RWPE2 (cell line): Measurements from ENCODE around the gene SLC15A2.

Source experiments
- ATAC-seq: fragments of 200-7000 bp; cut with Tn5 transposase; 3 replicates; pipeline ENCODE4 v1.9.1; 2021; ENCODE audit warnings: low read depth
- DNase-seq: peaks from one replicate; pipeline ENCODE4 v3.0.0-alpha.2; 2020; ENCODE audit warnings: low spot score
- H3K27ac ChIP-seq: fragments of 450-650 bp; 2 replicates; pipeline ENCODE4 v1.5.1; 2017; ENCODE audit warnings: mild to moderate bottlenecking; ENCODE audit not compliant: poor library complexity, severe bottlenecking
- H3K27me3 ChIP-seq: fragments of 250-450 bp; sonication (Bioruptor Pico); 2 replicates; pipeline ENCODE4 v1.5.1; 2021; ENCODE audit warnings: mild to moderate bottlenecking, moderate library complexity; ENCODE audit not compliant: insufficient read depth, poor library complexity, severe bottlenecking
- H3K36me3 ChIP-seq: fragments of 250-450 bp; sonication (Bioruptor Pico); 2 replicates; pipeline ENCODE4 v1.5.1; 2020; ENCODE audit warnings: low read depth, mild to moderate bottlenecking, moderate library complexity
- H3K4me1 ChIP-seq: fragments of 250-450 bp; sonication (Bioruptor Pico); 2 replicates; pipeline ENCODE4 v1.5.1; 2021; ENCODE audit warnings: mild to moderate bottlenecking, moderate library complexity; ENCODE audit not compliant: insufficient read depth, poor library complexity, severe bottlenecking
- H3K4me3 ChIP-seq: fragments of 250-450 bp; sonication (Bioruptor Pico); 2 replicates; pipeline ENCODE4 v1.5.1; 2021; ENCODE audit warnings: mild to moderate bottlenecking, moderate library complexity; ENCODE audit not compliant: severe bottlenecking
- H3K9me3 ChIP-seq: fragments of 250-450 bp; sonication (Bioruptor Pico); 2 replicates; pipeline ENCODE4 v1.5.1; 2021; ENCODE audit warnings: mild to moderate bottlenecking, moderate library complexity; ENCODE audit not compliant: severe bottlenecking
- CTCF ChIP-seq: fragments of 450-650 bp; IDR thresholded peaks from one replicate; pipeline ENCODE4 v1.5.1; 2017; ENCODE audit warnings: mild to moderate bottlenecking, moderate library complexity; ENCODE audit not compliant: poor library complexity, severe bottlenecking

Gene SLC15A2

GRCh38 chr3:121883507-121883906 is 10.7 kb upstream of the SLC15A2 start:
- Histone ChIP-seq H3K27me3 (no peaks in the 10 kb centered on the region), H3K4me1 (no peaks in the 10 kb centered on the region), H3K9me3 (no peaks in the 10 kb centered on the region), H3K4me3 (no peak overlapping the region), H3K27ac (no peak overlapping the region), H3K36me3 (no peaks in the 10 kb centered on the region)
- DNase-seq = no peak
- peak; percentile 65 for TF ChIP-seq CTCF
- peak; percentile 66 for ATAC-seq

- Histone ChIP-seq H3K9me3 (no peaks in the 10 kb centered on the region), H3K4me3 (no peak overlapping the region), H3K36me3 (no peaks in the 10 kb centered on the region), H3K4me1 (no peaks in the 10 kb centered on the region), H3K27ac (no peak overlapping the region), H3K27me3 (no peaks in the 10 kb centered on the region)
- ATAC-seq (no peak), DNase-seq (no peak)
- no peak for TF ChIP-seq CTCF
Measured at GRCh38 chr3:121885386-121885785, 8.8 kb upstream of the SLC15A2 start.

GRCh38 chr3:121895121-121895520 is 920 bp downstream of the SLC15A2 start:
- H3K4me1 ChIP-seq = no peaks in the 10 kb centered on the region
- no peaks in the 10 kb centered on the region for H3K9me3 ChIP-seq
- DNase-seq (no peak), ATAC-seq (no peak)
- H3K4me3 ChIP-seq = no peak overlapping the region
- no peak for TF ChIP-seq CTCF
- H3K36me3 ChIP-seq = no peaks in the 10 kb centered on the region
- no peak overlapping the region for H3K27ac ChIP-seq
- H3K27me3 ChIP-seq = no peaks in the 10 kb centered on the region

- Histone ChIP-seq H3K9me3 (no peaks in the 10 kb centered on the region), H3K36me3 (no peaks in the 10 kb centered on the region), H3K27me3 (no peaks in the 10 kb centered on the region), H3K4me1 (no peaks in the 10 kb centered on the region), H3K27ac (no peak overlapping the region), H3K4me3 (no peak overlapping the region)
- DNase-seq (no peak), ATAC-seq (no peak)
- TF ChIP-seq CTCF = no peak
Measured at GRCh38 chr3:121895736-121896135, 1.5 kb downstream of the SLC15A2 start.

DNA sequence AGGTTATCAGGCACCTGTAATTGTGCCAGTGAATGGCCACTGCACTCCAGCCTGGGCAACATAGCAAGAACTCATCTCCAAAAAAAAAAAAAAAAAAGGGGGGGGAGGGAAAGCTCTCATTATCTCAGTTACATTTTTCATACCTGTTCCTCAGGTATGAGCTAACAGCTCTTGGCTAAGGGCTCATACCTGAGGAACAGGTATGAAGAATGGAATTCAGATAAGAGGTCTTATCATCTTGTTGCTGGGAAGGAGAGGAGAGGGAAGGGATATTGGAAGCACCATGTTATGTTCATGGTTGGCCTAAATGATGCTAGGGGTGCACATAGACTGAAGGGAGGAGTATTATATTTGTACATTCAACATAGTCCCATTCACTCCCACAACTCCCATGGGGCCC is 2.6 kb downstream of the SLC15A2 start:
- no peak overlapping the region for H3K4me3 ChIP-seq
- no peak for ATAC-seq
- H3K36me3 ChIP-seq = no peaks in the 10 kb centered on the region
- H3K27ac ChIP-seq = no peak overlapping the region
- no peaks in the 10 kb centered on the region for H3K9me3 ChIP-seq
- DNase-seq = no peak
- H3K27me3 ChIP-seq = no peaks in the 10 kb centered on the region
- no peaks in the 10 kb centered on the region for H3K4me1 ChIP-seq
- TF ChIP-seq CTCF = no peak
